Activated CD4-positive, alpha-beta memory T cell treated with anti-CD3 and anti-CD28 coated beads for 36 hours (primary cell): ENCODE data around the gene CROCC2. TPM values are rescaled to one million over a fixed set of nuclear protein-coding genes. Genes with fewer than 3 reads are reported as not detected.

Experiments used
- CTCF ChIA-PET: fragments of 350-600 bp; sonication (Branson Sonifier 250); formaldehyde crosslinking; loops from one replicate; lab custom pipeline; 2021; ENCODE audit warnings: antibody characterized with exemption, inconsistent platforms; lab: Charles Lee
- POLR2A ChIA-PET: fragments of 350-600 bp; sonication (Branson Sonifier 250); formaldehyde crosslinking; loops from one replicate; lab custom pipeline; 2021; ENCODE audit warnings: antibody characterized with exemption; lab: Charles Lee
- DNase-seq: peaks from one replicate; pipeline ENCODE4 v3.0.0-alpha.2; 2020
- H3K27ac Mint-ChIP-seq: one replicate; pipeline ENCODE4 v1.8.0; 2021; ENCODE audit warnings: mixed read lengths
- H3K27me3 Mint-ChIP-seq: one replicate; pipeline ENCODE4 v1.8.0; 2021; ENCODE audit warnings: mixed read lengths
- H3K36me3 Mint-ChIP-seq: one replicate; pipeline ENCODE4 v1.8.0; 2021; ENCODE audit warnings: mixed read lengths
- H3K4me1 Mint-ChIP-seq: one replicate; pipeline ENCODE4 v1.8.0; 2021; ENCODE audit warnings: low read depth, mixed read lengths
- H3K4me3 Mint-ChIP-seq: one replicate; pipeline ENCODE4 v1.8.0; 2021; ENCODE audit warnings: mild to moderate bottlenecking, mixed read lengths
- H3K9me3 Mint-ChIP-seq: one replicate; pipeline ENCODE4 v1.8.0; 2021; ENCODE audit warnings: mixed read lengths
- intact Hi-C: fragments of 100-400 bp; cut with micrococcal nuclease; formaldehyde crosslinking; loops from one replicate; pipeline ENCODE4 v1.15.1; 2023
- total RNA-seq, 2 experiments: library from RNA; stranded (reverse); gene quantifications; one replicate each; pipeline ENCODE4 v1.2.3, GENCODE V29; 2021

The CROCC2 gene
- total RNA-seq, 2 experiments from 2014 or later: not detected

DNA sequence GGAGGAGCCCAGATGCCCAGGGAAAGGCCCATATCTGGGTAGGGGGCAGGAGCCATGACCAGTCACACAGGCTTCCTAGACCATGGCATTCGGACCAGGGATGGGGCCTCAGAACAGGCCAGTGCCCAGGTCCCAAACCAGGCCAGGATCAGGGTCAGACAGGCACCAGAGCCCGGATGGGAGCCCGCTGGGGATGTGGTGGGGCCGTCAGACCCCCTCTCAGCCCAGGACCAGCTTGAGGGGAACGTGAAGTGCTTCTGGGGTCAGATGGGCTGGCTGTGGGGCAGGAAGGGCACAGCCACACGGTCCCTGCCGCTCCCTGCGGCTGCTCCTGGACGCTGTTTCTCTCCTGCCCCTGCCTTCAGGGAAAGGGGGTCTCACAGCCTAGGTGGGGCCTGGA lies 131.4 kb downstream of the CROCC2 start:
- DNase-seq: no peak
- ChIA-PET CTCF (interaction anchor here (0.8 kb wide), 1 partner anchor 54 kb away, joined by 3 read pairs; no protein-coding TSS in a partner anchor), POLR2A (no interaction called here)
- H3K4me1 Mint-ChIP-seq: peaks cover 23% of the 10 kb centered on the region
- no peaks in the 10 kb centered on the region for H3K27me3 Mint-ChIP-seq
- intact Hi-C loops: no loop called here
- no peaks in the 10 kb centered on the region for H3K9me3 Mint-ChIP-seq
- peaks cover 8% of the 10 kb centered on the region for H3K36me3 Mint-ChIP-seq
- H3K27ac Mint-ChIP-seq: no peak overlapping the region
- peak overlapping the region; percentile 69 for H3K4me3 Mint-ChIP-seq

DNA sequence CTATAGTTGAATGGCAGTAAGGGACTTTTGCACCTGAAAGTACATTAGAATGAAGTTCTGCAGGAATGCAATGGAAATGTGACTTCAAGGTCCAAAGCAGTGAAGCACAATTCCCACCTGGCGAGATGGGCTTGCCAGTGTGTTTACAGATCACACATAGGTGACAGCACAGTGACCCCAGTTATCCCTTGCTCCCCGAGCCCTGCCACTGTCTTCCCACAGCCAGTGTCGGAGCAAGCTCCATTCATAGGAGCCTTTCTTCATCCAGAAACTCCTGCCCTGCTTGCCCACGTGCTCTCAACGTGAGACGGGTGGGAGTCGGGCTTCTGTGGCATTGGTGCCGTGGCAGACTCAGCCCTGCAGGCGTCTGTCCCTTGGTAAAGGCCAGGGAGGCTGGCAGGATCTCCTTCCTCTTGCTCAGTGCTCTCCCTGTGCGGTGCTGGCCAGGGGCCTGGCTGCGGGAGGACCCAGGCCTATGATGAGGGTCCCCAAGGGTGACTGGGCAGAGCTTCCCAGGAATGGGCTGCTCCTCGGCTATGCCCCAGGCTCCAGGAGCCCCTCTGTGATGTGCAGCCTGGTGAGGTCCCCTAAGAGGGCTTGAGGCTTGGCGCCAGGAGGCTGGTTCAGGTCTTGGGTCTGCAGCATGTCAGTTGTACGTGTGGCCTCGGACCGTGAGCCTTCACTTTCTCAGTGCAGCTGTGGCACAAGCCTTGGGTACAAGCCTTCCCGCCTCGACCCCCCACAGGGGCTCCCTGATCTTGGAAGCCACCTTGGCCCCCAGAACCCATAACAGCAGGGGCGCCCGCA lies 132.4 kb downstream of the CROCC2 start:
- Mint-ChIP-seq H3K4me1 (peaks cover 23% of the 10 kb centered on the region), H3K9me3 (no peaks in the 10 kb centered on the region), H3K27ac (no peak overlapping the region), H3K4me3 (peak overlapping the region; percentile 69), H3K36me3 (peaks cover 8% of the 10 kb centered on the region), H3K27me3 (no peaks in the 10 kb centered on the region)
- ChIA-PET POLR2A (no interaction called here), CTCF (interaction anchor here (0.8 kb wide), 1 partner anchor 55 kb away, joined by 3 read pairs; no protein-coding TSS in a partner anchor)
- intact Hi-C loops: no loop called here
- no peak for DNase-seq

DNA sequence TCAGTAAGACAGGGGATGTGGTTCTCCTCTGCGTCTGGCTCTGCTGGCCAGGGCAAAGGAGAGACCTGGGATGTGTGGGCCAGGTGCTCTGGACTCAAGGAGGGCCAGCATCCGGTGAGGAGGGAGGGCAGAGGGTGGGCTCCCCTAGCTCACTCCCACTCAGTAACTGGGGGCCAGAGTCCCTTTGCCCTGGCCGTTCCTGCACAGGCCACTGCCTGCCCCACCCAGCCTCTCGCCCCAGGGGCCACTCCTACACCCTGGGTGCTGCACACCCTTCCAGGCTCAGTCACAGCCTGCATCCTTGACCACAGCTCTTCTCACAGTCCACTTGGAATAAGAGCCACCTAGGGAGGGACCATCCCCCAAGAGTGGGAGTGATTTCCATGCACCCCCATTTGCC lies 133.3 kb downstream of the CROCC2 start:
- DNase-seq: no peak
- intact Hi-C loops: no loop called here

DNA sequence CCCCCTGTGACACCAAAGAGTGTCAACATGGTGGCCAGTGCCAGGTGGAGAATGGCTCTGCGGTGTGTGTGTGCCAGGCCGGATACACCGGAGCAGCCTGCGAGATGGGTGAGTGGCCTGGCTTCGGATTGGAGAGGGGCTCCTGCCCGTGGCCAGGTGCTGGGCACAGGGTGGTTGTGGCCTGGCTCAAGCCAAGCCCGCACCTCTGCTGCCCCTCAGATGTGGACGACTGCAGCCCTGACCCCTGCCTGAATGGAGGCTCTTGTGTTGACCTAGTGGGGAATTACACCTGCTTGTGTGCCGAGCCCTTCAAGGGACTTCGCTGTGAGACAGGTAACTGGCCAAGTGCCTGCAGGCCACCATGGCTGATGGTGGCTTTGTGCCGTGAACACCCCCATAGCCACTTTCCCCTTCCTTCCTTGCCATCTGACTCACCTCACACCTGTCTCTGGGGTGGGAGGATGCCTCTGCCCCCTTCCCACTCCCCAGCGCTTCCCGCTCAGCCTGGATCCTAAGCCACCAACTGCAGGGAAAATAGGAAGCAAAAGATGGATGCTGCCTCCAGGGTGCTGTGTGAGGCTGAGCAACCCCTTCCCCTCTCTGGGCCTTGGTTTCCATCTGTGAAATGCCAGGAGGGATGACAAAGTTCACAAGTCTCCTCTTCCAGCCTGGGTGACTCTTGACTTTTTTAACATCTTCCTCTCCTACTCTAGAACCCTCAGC lies 134.1 kb downstream of the CROCC2 start:
- Mint-ChIP-seq H3K9me3 (peaks cover 5% of the 10 kb centered on the region), H3K4me3 (no peak overlapping the region), H3K36me3 (peaks cover 11% of the 10 kb centered on the region), H3K27ac (no peak overlapping the region), H3K4me1 (peaks cover 23% of the 10 kb centered on the region), H3K27me3 (no peaks in the 10 kb centered on the region)
- DNase-seq: no peak
- intact Hi-C loops: no loop called here
- ChIA-PET POLR2A (no interaction called here), CTCF (no interaction called here)

More for the DNA sequence above, 133.3 kb downstream of the CROCC2 start:
- H3K9me3 Mint-ChIP-seq: no peaks in the 10 kb centered on the region
- ChIA-PET POLR2A (no interaction called here), CTCF (no interaction called here)
- H3K4me1 Mint-ChIP-seq: peaks cover 23% of the 10 kb centered on the region
- peaks cover 8% of the 10 kb centered on the region for H3K36me3 Mint-ChIP-seq
- no peak overlapping the region for H3K27ac Mint-ChIP-seq
- no peak overlapping the region for H3K4me3 Mint-ChIP-seq
- no peaks in the 10 kb centered on the region for H3K27me3 Mint-ChIP-seq

DNA sequence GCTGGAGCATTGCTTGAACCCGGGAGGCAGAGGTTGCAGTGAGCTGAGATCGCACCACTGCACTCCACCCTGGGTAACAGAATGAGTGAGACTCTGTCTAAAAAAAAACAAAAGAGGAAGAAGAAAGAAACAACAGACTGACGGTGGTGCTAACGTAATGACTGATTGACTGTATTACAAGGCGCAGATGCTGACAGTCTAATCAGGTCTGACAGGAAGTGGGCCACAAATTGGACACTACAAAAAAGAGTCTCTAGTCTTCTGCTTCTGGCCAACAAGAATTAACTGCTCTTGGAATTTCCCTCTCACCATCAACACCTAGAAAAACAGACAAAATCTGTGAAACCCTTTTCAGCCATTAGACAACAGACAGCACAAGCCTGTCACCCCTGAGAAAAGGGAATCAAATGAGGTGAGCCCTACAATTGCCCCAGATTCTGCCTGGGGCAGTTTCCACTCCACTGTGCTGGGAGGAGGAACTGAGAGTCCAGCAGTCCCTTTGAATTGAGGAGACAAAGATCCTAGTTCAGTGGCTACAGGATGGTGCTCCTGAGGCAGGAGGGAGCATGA lies 135.5 kb downstream of the CROCC2 start:
- no peak for DNase-seq
- H3K4me3 Mint-ChIP-seq: no peak overlapping the region

More for the DNA sequence above, 135.5 kb downstream of the CROCC2 start:
- Mint-ChIP-seq H3K36me3 (peaks cover 12% of the 10 kb centered on the region), H3K9me3 (peaks cover 8% of the 10 kb centered on the region), H3K27me3 (no peaks in the 10 kb centered on the region), H3K27ac (peak overlapping the region; percentile 5), H3K4me1 (peaks cover 20% of the 10 kb centered on the region)
- ChIA-PET POLR2A (no interaction called here), CTCF (no interaction called here)
- intact Hi-C loops: no loop called here

Other genes with a start within 250 kb of the CROCC2 start
- gene AQP12B, start 223.5 kb upstream of the CROCC2 start, total RNA-seq: not detected
- not detected for gene AQP12A, start 214.5 kb upstream of the CROCC2 start, total RNA-seq
- gene KIF1A, start 86.1 kb upstream of the CROCC2 start, total RNA-seq: 1 to 10 TPM; 3.3 to 3.8 TPM
- not detected for gene AGXT, start 37.5 kb upstream of the CROCC2 start, total RNA-seq
- gene MAB21L4, start 10.2 kb upstream of the CROCC2 start, total RNA-seq: not detected
- gene SNED1, start 92.3 kb downstream of the CROCC2 start, total RNA-seq: 1 to 10 TPM; 2.6 to 3.8 TPM
- 10 to 100 TPM; 43.9 to 46.0 TPM for gene MTERF4, start 196.0 kb downstream of the CROCC2 start, total RNA-seq
- 100 to 1,000 TPM in 1 of 2 experiments, 10 to 100 TPM in 1; 86.1 to 100 TPM for gene PASK, start 243.1 kb downstream of the CROCC2 start, total RNA-seq
- gene PPP1R7, start 244.1 kb downstream of the CROCC2 start, total RNA-seq: 100 to 1,000 TPM; 123 to 132 TPM